ENCODE measurements around the gene CITED2.

DNA sequence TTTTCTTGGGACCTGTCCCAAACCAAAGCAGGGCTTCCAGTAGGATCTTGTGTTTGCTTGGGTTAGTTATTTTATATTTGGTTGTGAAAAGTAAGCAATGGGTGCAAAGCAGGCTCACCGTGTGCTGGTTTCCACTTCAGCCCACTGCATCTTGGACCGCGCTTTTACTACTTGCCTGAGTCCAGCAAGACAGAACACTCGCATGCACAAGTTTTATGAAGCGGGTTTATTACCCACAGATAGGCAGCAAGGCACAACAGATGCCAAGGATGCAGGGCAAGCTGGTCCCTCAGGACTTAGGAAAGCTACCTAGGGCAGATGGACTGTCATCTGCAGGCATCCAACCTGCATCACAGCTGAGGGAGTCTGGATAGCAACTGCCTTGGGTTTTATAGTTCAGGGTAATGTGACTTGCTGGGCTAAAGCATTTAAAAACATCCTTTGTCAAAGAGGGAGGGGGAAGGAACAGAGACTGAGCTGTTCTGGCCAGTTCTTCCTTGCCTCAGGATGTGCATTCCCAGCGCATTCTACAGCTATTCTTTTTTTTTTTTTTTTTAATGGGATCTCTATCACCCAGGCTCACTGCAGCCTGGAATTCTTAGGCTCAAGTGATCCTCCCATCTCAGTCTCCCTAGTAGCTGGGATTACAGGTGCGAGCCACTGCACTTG is 18.5 kb downstream of the CITED2 start:
- TF ChIP-seq EZH2 (IDR thresholded peaks at IDR 0.05) (no peak), POLR2AphosphoS5 (IDR thresholded peaks at IDR 0.05; ENCODE audit: borderline replicate concordance, low read depth, low read length) (no peak), FOXP2 (optimal IDR thresholded peaks at IDR 0.05; ENCODE audit: control extremely low read depth, extremely low read length, insufficient read depth) (no peak)

All from SK-N-MC (cell line).